A549 (cell line): Measurements from ENCODE around the gene BPGM. TPM values are rescaled to one million over a fixed set of nuclear protein-coding genes. Genes with fewer than 3 reads are reported as not detected.
A peak's percentile ranks its signal among the peaks of the same experiment; 100 is the strongest.

Source experiments
- ATAC-seq, 2 experiments: fragments of 200-7000 bp in 1 of 2; fragments of >200 bp in 1 of 2; cut with Nextera tagmentation in 1 of 2; cut with Tn5 transposase in 1 of 2; 3 replicates each; pipeline versions ENCODE4 v1.8.0 to v1.9.1; 2018 to 2020; ENCODE audit warnings: mild to moderate bottlenecking in 1 of 2, moderate library complexity in 1 of 2
- CTCF ChIA-PET: fragments of 300-600 bp; sonication (Branson Sonifier 250); formaldehyde crosslinking; extraction: SDS; loops from one replicate; lab custom pipeline; 2021; ENCODE audit warnings: antibody characterized with exemption, inconsistent platforms; lab: Yijun Ruan, JAX
- POLR2A ChIA-PET: fragments of 350-600 bp; formaldehyde crosslinking; extraction: SDS; loops from one replicate; lab custom pipeline; 2021; ENCODE audit warnings: antibody characterized with exemption, inconsistent platforms; lab: Yijun Ruan, JAX
- DNase-seq, 2 experiments: peaks; one replicate each; pipeline versions ENCODE4 v3.0.0 to v3.0.0-alpha.2; 2011 to 2016; ENCODE audit warnings: low read depth in 1 of 2, low spot score in 1 of 2
- FAIRE-seq: peaks from 2 replicates; lab custom pipeline; 2011; peaks lifted over from hg19 to GRCh38; lab: Jason Lieb, UNC
- H3K27ac ChIP-seq, 2 experiments: fragments of >200 bp; sonication (Bioruptor Twin); formaldehyde crosslinking; 3 replicates each; pipeline ENCODE4 v1.5.1; 2016 to 2017
- H3K4me1 ChIP-seq: fragments of >200 bp; sonication (Bioruptor Twin); formaldehyde crosslinking; 3 replicates; pipeline ENCODE4 v1.6.1; 2016
- H3K4me2 ChIP-seq: fragments of >200 bp; sonication (Bioruptor Twin); formaldehyde crosslinking; 3 replicates; pipeline ENCODE4 v1.6.1; 2016
- H3K4me3 ChIP-seq: fragments of >200 bp; sonication (Bioruptor Twin); formaldehyde crosslinking; 3 replicates; pipeline ENCODE4 v1.5.1; 2016
- H3K9me3 ChIP-seq: fragments of >200 bp; sonication (Bioruptor Twin); formaldehyde crosslinking; 3 replicates; pipeline ENCODE4 v1.6.1; 2016
- BCL3 ChIP-seq: fragments of >200 bp; sonication (Bioruptor Twin); formaldehyde crosslinking; IDR thresholded peaks from 3 replicates; pipeline ENCODE4 v1.6.1; 2016
- BHLHE40 ChIP-seq: IDR thresholded peaks from 2 replicates; pipeline ENCODE4 v1.6.1; 2012; ENCODE audit warnings: low read depth, low read length, inconsistent platforms
- CTCF ChIP-seq: fragments of >200 bp; sonication (Bioruptor Twin); formaldehyde crosslinking; IDR thresholded peaks from 3 replicates; pipeline ENCODE4 v1.5.1; 2016
- EHMT2 ChIP-seq: fragments of 200-600 bp; sonication (generic); IDR thresholded peaks from 2 replicates; pipeline ENCODE4 v1.6.1; 2016; ENCODE audit warnings: antibody characterized with exemption, low read depth, mild to moderate bottlenecking, moderate library complexity
- EP300 ChIP-seq, 2 experiments: fragments of >200 bp; sonication (Bioruptor Twin); formaldehyde crosslinking; IDR thresholded peaks; 2 replicates in 1 of 2; 3 replicates in 1 of 2; pipeline ENCODE4 v1.6.1; 2016 to 2017
- FOSL2 ChIP-seq, 2 experiments: fragments of 450-650 bp in 1 of 2; fragments of >200 bp in 1 of 2; sonication (Bioruptor Twin) in 1 of 2; formaldehyde crosslinking; IDR thresholded peaks; 2 replicates each; pipeline versions ENCODE4 v1.5.0 to v1.6.1; 2016 to 2020; ENCODE audit warnings: mild to moderate bottlenecking in 1 of 2, moderate library complexity in 1 of 2
- FOXS1 ChIP-seq: fragments of 250-450 bp; sonication (Bioruptor Pico); IDR thresholded peaks from 2 replicates; pipeline ENCODE4 v1.5.0; 2020; ENCODE audit warnings: mild to moderate bottlenecking, moderate library complexity
- HDAC2 ChIP-seq: fragments of 200-600 bp; sonication (generic); IDR thresholded peaks from 2 replicates; pipeline ENCODE4 v1.6.1; 2016
- HOXA7 ChIP-seq: fragments of 250-450 bp; sonication (Bioruptor Pico); IDR thresholded peaks from 2 replicates; pipeline ENCODE4 v1.5.0; 2020; ENCODE audit warnings: mild to moderate bottlenecking, moderate library complexity
- NR3C1 ChIP-seq: fragments of >200 bp; sonication (Bioruptor Twin); formaldehyde crosslinking; IDR thresholded peaks from 3 replicates; pipeline ENCODE4 v1.6.1; 2017
- RARB ChIP-seq: fragments of 250-450 bp; sonication (Bioruptor Pico); IDR thresholded peaks from 2 replicates; pipeline ENCODE4 v1.8.0; 2021; ENCODE audit warnings: mild to moderate bottlenecking, moderate library complexity
- REST ChIP-seq: fragments of 200-600 bp; sonication (generic); IDR thresholded peaks from 2 replicates; pipeline ENCODE4 v1.6.1; 2016; ENCODE audit warnings: antibody characterized with exemption, mild to moderate bottlenecking, moderate library complexity
- RNF2 ChIP-seq: fragments of 200-600 bp; sonication (generic); IDR thresholded peaks from 2 replicates; pipeline ENCODE4 v1.6.1; 2016; ENCODE audit warnings: low read depth, mild to moderate bottlenecking, antibody characterized with exemption, moderate library complexity, borderline replicate concordance
- SREBF2 ChIP-seq: fragments of 450-650 bp; IDR thresholded peaks from 2 replicates; pipeline ENCODE4 v1.6.1; 2014; ENCODE audit warnings: mild to moderate bottlenecking, moderate library complexity
- ZC3H11A ChIP-seq: fragments of 450-650 bp; IDR thresholded peaks from 2 replicates; pipeline ENCODE4 v1.6.1; 2014; ENCODE audit warnings: antibody characterized with exemption, mild to moderate bottlenecking
- WGBS: methylation state at CpG from one replicate; pipeline ENCODE4 v1.1.6; 2017; ENCODE audit errors: missing lambda C conversion rate; 5-methylcytosine and 5-hydroxymethylcytosine counted together
- polyA plus RNA-seq, 4 experiments: library from polyadenylated mRNA; depleted of rRNA in 3 of 4; stranded (reverse); fragments of >200 nt; fragmentation: RNase III in 1 of 4; extraction: RNeasy Plus Mini Kit Qiagen cat#74134 plus additional on column Dnase treatment in 1 of 4; gene quantifications; 2 replicates in 3 of 4; 3 replicates in 1 of 4; pipeline ENCODE4 v1.2.3, GENCODE V29; 2011 to 2017
- TF ChIP-seq, protein P1 (sequence below): fragments of 250-450 bp; sonication (Bioruptor Pico); IDR thresholded peaks from 2 replicates; pipeline ENCODE4 v1.5.0; 2020; ENCODE audit warnings: low read depth, mild to moderate bottlenecking, moderate library complexity

BPGM gene
- polyA plus RNA-seq, 2 of the 4 experiments (the other 2 are of a cell fraction): 19.4 to 28.3 TPM

DNA sequence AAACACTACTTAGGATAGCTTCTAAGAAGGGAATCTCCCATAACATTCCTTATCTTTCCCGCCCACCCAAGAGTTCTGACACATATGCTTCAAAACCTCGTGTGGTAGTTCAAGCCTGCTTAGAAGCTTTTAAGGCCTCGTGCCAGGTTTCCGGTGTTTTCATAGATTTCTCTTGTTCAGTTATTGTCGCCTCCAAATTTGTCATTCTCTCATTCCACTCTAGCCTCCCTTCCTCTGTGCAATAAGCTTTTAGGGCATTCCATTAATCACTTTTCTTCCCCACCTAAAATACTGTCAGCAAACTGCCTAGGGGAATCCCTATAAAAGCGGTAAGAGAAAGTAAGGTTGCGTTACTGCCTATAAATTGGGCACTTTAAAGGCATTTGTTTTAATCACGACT lies 718 bp upstream of the BPGM start:
- Histone ChIP-seq H3K9me3 (no peaks in the 10 kb centered on the region), H3K27ac (peak overlapping the region; percentile 83)
- WGBS: 1% methylated on average over 8 of the region's 8 CpGs

DNA sequence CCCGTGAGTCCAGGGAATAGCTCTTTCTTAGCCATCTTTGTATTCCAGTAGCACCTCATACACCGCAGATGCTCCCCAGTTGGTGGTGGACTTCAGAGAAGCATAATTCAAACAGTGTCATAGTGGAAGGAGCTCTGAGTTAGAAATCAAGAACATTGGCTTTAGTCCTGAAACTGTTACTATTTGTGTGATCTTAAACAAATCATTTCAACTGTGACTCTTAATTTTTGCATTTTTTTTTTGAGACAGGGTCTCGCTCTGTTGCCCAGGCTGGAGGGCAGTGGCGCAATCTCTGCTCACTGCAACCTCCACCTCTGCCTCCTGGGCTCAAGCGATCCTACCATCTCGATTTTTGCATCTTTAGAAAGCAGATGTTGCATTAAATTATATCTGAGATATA lies 1.8 kb downstream of the BPGM start:
- FAIRE-seq (no peak), ATAC-seq (no peak), DNase-seq (no peak)
- TF ChIP-seq BCL3 (no peak), REST (no peak), EHMT2 (no peak), ZC3H11A (no peak), HDAC2 (no peak), RARB (CRISPR knock-in tag) (no peak), NR3C1 (no peak), SREBF2 (no peak), FOXS1 (no peak), CTCF (no peak), EP300 (IDR thresholded peaks at IDR 0.05) (no peak), BHLHE40 (no peak)
- TF ChIP-seq, protein P1, sequence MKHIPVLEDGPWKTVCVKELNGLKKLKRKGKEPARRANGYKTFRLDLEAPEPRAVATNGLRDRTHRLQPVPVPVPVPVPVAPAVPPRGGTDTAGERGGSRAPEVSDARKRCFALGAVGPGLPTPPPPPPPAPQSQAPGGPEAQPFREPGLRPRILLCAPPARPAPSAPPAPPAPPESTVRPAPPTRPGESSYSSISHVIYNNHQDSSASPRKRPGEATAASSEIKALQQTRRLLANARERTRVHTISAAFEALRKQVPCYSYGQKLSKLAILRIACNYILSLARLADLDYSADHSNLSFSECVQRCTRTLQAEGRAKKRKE: no peak
- H3K4me3 ChIP-seq: no peak overlapping the region
- POLR2A ChIA-PET: no interaction called here
- H3K27ac ChIP-seq: no peak overlapping the region
- H3K4me1 ChIP-seq: peaks cover 9% of the 10 kb centered on the region; the same call in 2 of the 3 replicates
- WGBS: 78% methylated on average over 6 of the region's 6 CpGs
- H3K4me2 ChIP-seq: no peak overlapping the region
- CTCF ChIA-PET: interaction anchor here (0.6 to 8.2 kb wide), 18 partner anchors 10 to 305 kb away, joined by 3 to 80 read pairs (median 3); no protein-coding TSS in a partner anchor
- H3K9me3 ChIP-seq: no peaks in the 10 kb centered on the region

More for the DNA sequence above, 718 bp upstream of the BPGM start:
- peak overlapping the region; percentile 75 for H3K4me2 ChIP-seq
- FAIRE-seq (no peak), ATAC-seq (no peak), DNase-seq (no peak)
- ChIA-PET POLR2A (interaction anchor here (0.9 to 2.7 kb wide), 10 partner anchors 11 to 329 kb away, joined by 3 to 15 read pairs (median 6); partner anchors contain the start of gene SLC35B4), CTCF (interaction anchor here (0.9 to 8.2 kb wide), 22 partner anchors 9 to 524 kb away, joined by 3 to 80 read pairs (median 4); partner anchors contain the start of genes AGBL3 and CYREN)
- H3K4me1 ChIP-seq: peaks cover 9% of the 10 kb centered on the region; the same call in 2 of the 3 replicates
- H3K4me3 ChIP-seq: peak overlapping the region; percentile 76
- TF ChIP-seq HOXA7 (CRISPR knock-in tag): 0 out of 2 replicates have a peak, but pooled peaks have one; percentile 65
- no peak for TF ChIP-seq FOSL2 (IDR thresholded peaks at IDR 0.05)
- 0 out of 2 replicates have a peak, but pooled peaks have one; percentile 16 for TF ChIP-seq FOSL2 (CRISPR knock-in tag; IDR thresholded peaks at IDR 0.05)
- no peak for TF ChIP-seq RNF2
